Hepatocyte (in vitro differentiated cells): ENCODE data around the gene DESI1.

ENCODE experiments used
- EZH2 ChIP-seq: fragments of 200-600 bp; sonication (generic); IDR thresholded peaks from 2 replicates; pipeline ENCODE4 v1.6.1; 2016; ENCODE audit warnings: antibody characterized with exemption, mild to moderate bottlenecking, borderline replicate concordance
- EZH2phosphoT487 ChIP-seq: fragments of 200-600 bp; sonication (generic); IDR thresholded peaks from one replicate; pipeline ENCODE4 v1.6.1; 2018; ENCODE audit warnings: antibody characterized with exemption, mild to moderate bottlenecking, low read depth, moderate library complexity; ENCODE audit not compliant: unreplicated experiment, severe bottlenecking
- TF ChIP-seq, protein P1 (sequence below): fragments of 200-600 bp; sonication (generic); IDR thresholded peaks from 2 replicates; pipeline ENCODE4 v1.5.1; 2016; ENCODE audit warnings: antibody characterized with exemption, mild to moderate bottlenecking; ENCODE audit not compliant: poor library complexity

DNA sequence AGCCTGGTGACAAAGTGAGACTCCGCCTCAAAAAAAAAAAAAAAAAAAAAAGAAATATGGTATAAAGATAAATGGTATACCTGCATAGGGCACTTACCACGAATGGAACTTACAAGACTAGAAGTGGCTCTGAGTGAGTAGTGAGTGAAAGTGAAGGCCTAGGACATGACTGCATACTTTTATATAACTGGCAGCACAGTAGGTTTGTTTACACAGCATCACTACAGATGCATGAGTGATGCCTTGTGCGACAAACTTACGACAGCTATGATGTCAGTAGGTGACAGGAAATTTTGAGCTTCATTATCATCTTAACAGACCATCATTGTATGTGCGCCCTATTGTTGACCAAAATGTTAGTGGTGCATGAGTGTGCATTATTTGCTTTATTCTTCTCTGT is 17.9 kb upstream of the DESI1 start:
- TF ChIP-seq, protein P1, sequence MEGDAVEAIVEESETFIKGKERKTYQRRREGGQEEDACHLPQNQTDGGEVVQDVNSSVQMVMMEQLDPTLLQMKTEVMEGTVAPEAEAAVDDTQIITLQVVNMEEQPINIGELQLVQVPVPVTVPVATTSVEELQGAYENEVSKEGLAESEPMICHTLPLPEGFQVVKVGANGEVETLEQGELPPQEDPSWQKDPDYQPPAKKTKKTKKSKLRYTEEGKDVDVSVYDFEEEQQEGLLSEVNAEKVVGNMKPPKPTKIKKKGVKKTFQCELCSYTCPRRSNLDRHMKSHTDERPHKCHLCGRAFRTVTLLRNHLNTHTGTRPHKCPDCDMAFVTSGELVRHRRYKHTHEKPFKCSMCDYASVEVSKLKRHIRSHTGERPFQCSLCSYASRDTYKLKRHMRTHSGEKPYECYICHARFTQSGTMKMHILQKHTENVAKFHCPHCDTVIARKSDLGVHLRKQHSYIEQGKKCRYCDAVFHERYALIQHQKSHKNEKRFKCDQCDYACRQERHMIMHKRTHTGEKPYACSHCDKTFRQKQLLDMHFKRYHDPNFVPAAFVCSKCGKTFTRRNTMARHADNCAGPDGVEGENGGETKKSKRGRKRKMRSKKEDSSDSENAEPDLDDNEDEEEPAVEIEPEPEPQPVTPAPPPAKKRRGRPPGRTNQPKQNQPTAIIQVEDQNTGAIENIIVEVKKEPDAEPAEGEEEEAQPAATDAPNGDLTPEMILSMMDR, result no peak
- TF ChIP-seq EZH2, result no peak
- no peak for TF ChIP-seq EZH2phosphoT487
